Measurements from ENCODE around the gene FOXQ1. TPM values are rescaled to one million over a fixed set of nuclear protein-coding genes. Genes with fewer than 3 reads are reported as not detected.

The FOXQ1 gene
- total RNA-seq, 1 experiment from 2014 or later = 11.7 TPM

GRCh38 chr6:1315201-1315559, 3.3 kb downstream of the FOXQ1 start:
- no peaks in the 10 kb centered on the region for H3K27me3 ChIP-seq (ENCODE audit: control insufficient read depth, insufficient read depth, low read length)
- intact Hi-C loops (cut with micrococcal nuclease; ENCODE audit: unreplicated experiment) = no loop called here
- in situ Hi-C loops (cut with HindIII; ENCODE audit: low pct_unique_long_range_greater_than_20kb, low sequenced_read_pairs) = no loop called here
- H3K36me3 ChIP-seq (ENCODE audit: control insufficient read depth, insufficient read depth, low read length) = no peaks in the 10 kb centered on the region
- H3K4me1 ChIP-seq (ENCODE audit: control insufficient read depth, insufficient read depth, low read length) = peaks cover 27% of the 10 kb centered on the region
- DNase-seq (ENCODE audit: low read depth, low spot score) (no peak), ATAC-seq (no peak)
- H3K9me3 ChIP-seq (ENCODE audit: control insufficient read depth, insufficient read depth, low read depth, low read length) = no peaks in the 10 kb centered on the region
- BruUV-seq (replicated peaks) = no TSS peak
- CTCF ChIA-PET = no interaction called here
- TF ChIP-seq POLR2AphosphoS5 (IDR thresholded peaks at IDR 0.05; ENCODE audit: low read depth, low read length) (no peak), CTCF (IDR thresholded peaks at IDR 0.05) (no peak), SIN3A (IDR thresholded peaks at IDR 0.05; ENCODE audit: borderline replicate concordance, insufficient read depth, low read depth, low read length) (no peak), TCF7L2 (IDR thresholded peaks at IDR 0.05; ENCODE audit: low read depth, low read length) (no peak), REST (IDR thresholded peaks at IDR 0.05; ENCODE audit: insufficient read depth in 1 of 2, low read depth in 2 of 2, low read length in 1 of 2) (no peak)
- POLR2A ChIA-PET = no interaction called here
- peak overlapping the region in 1 of 2 experiments; percentile 58; a peak in 2 of 4 replicates for H3K4me3 ChIP-seq (ENCODE audit: low read depth in 2 of 2, low read length in 2 of 2)
- peak overlapping the region; percentile 74 for H3K27ac ChIP-seq (ENCODE audit: low read length)

- Histone ChIP-seq H3K4me1 (ENCODE audit: control insufficient read depth, insufficient read depth, low read length) (peaks cover 22% of the 10 kb centered on the region), H3K4me3 (ENCODE audit: low read depth in 2 of 2, low read length in 2 of 2) (peak overlapping the region; percentile 52 to 58), H3K27me3 (ENCODE audit: control insufficient read depth, insufficient read depth, low read length) (no peaks in the 10 kb centered on the region), H3K9me3 (ENCODE audit: control insufficient read depth, insufficient read depth, low read depth, low read length) (no peaks in the 10 kb centered on the region), H3K27ac (ENCODE audit: low read length) (peak overlapping the region; percentile 74), H3K36me3 (ENCODE audit: control insufficient read depth, insufficient read depth, low read length) (no peaks in the 10 kb centered on the region)
- no peak for DNase-seq (ENCODE audit: low read depth, low spot score)
- CTCF ChIA-PET = interaction anchor here (0.6 to 1.1 kb wide), 3 partner anchors 20 to 230 kb away, joined by 3 to 12 read pairs (median 3); no protein-coding TSS in a partner anchor
- ATAC-seq = no peak
- no TSS peak for BruUV-seq (replicated peaks)
- POLR2A ChIA-PET = interaction anchor here (0.6 kb wide), 1 partner anchor 482 kb away, joined by 3 read pairs; no protein-coding TSS in a partner anchor
- intact Hi-C loops (cut with micrococcal nuclease; ENCODE audit: unreplicated experiment) = no loop called here
- TF ChIP-seq CTCF (IDR thresholded peaks at IDR 0.05) (no peak), POLR2AphosphoS5 (IDR thresholded peaks at IDR 0.05; ENCODE audit: low read depth, low read length) (no peak), TCF7L2 (IDR thresholded peaks at IDR 0.05; ENCODE audit: low read depth, low read length) (no peak), SIN3A (IDR thresholded peaks at IDR 0.05; ENCODE audit: borderline replicate concordance, insufficient read depth, low read depth, low read length) (no peak), REST (IDR thresholded peaks at IDR 0.05; ENCODE audit: insufficient read depth in 1 of 2, low read depth in 2 of 2, low read length in 1 of 2) (no peak; a peak in 1 of 4 replicates)
- in situ Hi-C loops (cut with HindIII; ENCODE audit: low pct_unique_long_range_greater_than_20kb, low sequenced_read_pairs) = no loop called here
Observed at GRCh38 chr6:1315560-1316386, 3.9 kb downstream of the FOXQ1 start.

Measured in Panc1 (cell line).